IMR-90 (cell line): Measurements from ENCODE around the gene SAFB2. TPM values are rescaled to one million over a fixed set of nuclear protein-coding genes. Genes with fewer than 3 reads are reported as not detected.

Experiments used
- microRNA-seq, 2 experiments: library from miRNA; stranded (forward) in 1 of 2; unstranded in 1 of 2; fragments of 10-50 nt in 1 of 2; fragments of <30 nt in 1 of 2; gene quantifications in 1 of 2; microRNA quantifications in 1 of 2; one replicate each; pipeline versions ENCODE3 to v1.1.0; 2013 to 2020; ENCODE audit not compliant: insufficient read depth in 1 of 2, insufficient read length in 1 of 2, unreplicated experiment in 1 of 2
- polyA plus RNA-seq, 3 experiments: library from polyadenylated mRNA; depleted of rRNA; stranded (reverse); fragments of >200 nt; gene quantifications; 2 replicates each; pipeline ENCODE4 v1.2.3, GENCODE V29; 2012; ENCODE audit warnings: low replicate concordance in 1 of 3
- small RNA-seq, 5 experiments: library from RNA; depleted of rRNA; stranded (forward); fragments of <200 nt; gene quantifications; one replicate each; pipeline ENCODE3, GENCODE V24; 2012
- total RNA-seq: library from RNA; depleted of rRNA; stranded (reverse); fragments of >200 nt; gene quantifications from 2 replicates; pipeline ENCODE4 v1.2.3, GENCODE V29; 2012; rRNA removed

Gene SAFB2
- total and polyA plus RNA-seq, 2 of the 4 experiments (the other 2 are of a cell fraction) = 11.8 to 26.2 TPM

Small RNAs within 50 kb of the gene (microRNA-seq; reads per million reads assigned to microRNA genes)
- not detected for gene SNRPEP4 (ENCODE audit: insufficient read depth, insufficient read length)

Small RNAs within 50 kb of the gene (small RNA-seq; reads per million reads assigned to genes)
- 0 to 0.07 (median 0) reads per million in 5 experiments for gene SNRPEP4

Other genes starting within 250 kb of the SAFB2 start
- gene ZNRF4, start 167.4 kb downstream of the SAFB2 start, total RNA-seq = not detected in 2 replicates
- gene ZNRF4, start 167.4 kb downstream of the SAFB2 start, polyA plus RNA-seq (2012; rRNA removed) = not detected in 2 replicates
- not detected in 2 replicates for gene TINCR, start 54.8 kb downstream of the SAFB2 start, total RNA-seq
- gene TINCR, start 54.8 kb downstream of the SAFB2 start, polyA plus RNA-seq (2012; rRNA removed) = 0.03 and 0.05 TPM in 2 replicates
- 18.5 and 26.1 TPM in 2 replicates for gene SAFB, start 307 bp upstream of the SAFB2 start, total RNA-seq
- 36.6 and 41.2 TPM in 2 replicates for gene SAFB, start 307 bp upstream of the SAFB2 start, polyA plus RNA-seq (2012; rRNA removed)
- 14.5 and 15.8 TPM in 2 replicates for gene MICOS13, start 57.7 kb upstream of the SAFB2 start, total RNA-seq
- gene MICOS13, start 57.7 kb upstream of the SAFB2 start, polyA plus RNA-seq (2012; rRNA removed) = 48.9 and 80.2 TPM in 2 replicates
- 1.9 and 2.2 TPM in 2 replicates for gene HSD11B1L, start 58.3 kb upstream of the SAFB2 start, total RNA-seq
- 7.2 and 8.2 TPM in 2 replicates for gene HSD11B1L, start 58.3 kb upstream of the SAFB2 start, polyA plus RNA-seq (2012; rRNA removed)
- gene RPL36, start 67.5 kb upstream of the SAFB2 start, total RNA-seq = 232 and 251 TPM in 2 replicates
- gene RPL36, start 67.5 kb upstream of the SAFB2 start, polyA plus RNA-seq (2012; rRNA removed) = 757 and 1,037 TPM in 2 replicates
- 64.2 and 70.3 TPM in 2 replicates for gene LONP1, start 97.4 kb upstream of the SAFB2 start, total RNA-seq
- 90.9 and 93.2 TPM in 2 replicates for gene LONP1, start 97.4 kb upstream of the SAFB2 start, polyA plus RNA-seq (2012; rRNA removed)
- gene CATSPERD, start 97.9 kb upstream of the SAFB2 start, total RNA-seq = not detected in 2 replicates
- not detected in 2 replicates for gene CATSPERD, start 97.9 kb upstream of the SAFB2 start, polyA plus RNA-seq (2012; rRNA removed)
- gene PRR22, start 162.0 kb upstream of the SAFB2 start, total RNA-seq = 0.28 TPM in 1 of 2 replicates, not detected in the other
- gene PRR22, start 162.0 kb upstream of the SAFB2 start, polyA plus RNA-seq (2012; rRNA removed) = 0.92 and 1.6 TPM in 2 replicates
- gene DUS3L, start 168.4 kb upstream of the SAFB2 start, total RNA-seq = 12.4 and 14.2 TPM in 2 replicates
- gene DUS3L, start 168.4 kb upstream of the SAFB2 start, polyA plus RNA-seq (2012; rRNA removed) = 21.3 and 25.6 TPM in 2 replicates
- 0.18 TPM in 1 of 2 replicates, not detected in the other for gene NRTN, start 182.3 kb upstream of the SAFB2 start, total RNA-seq
- gene NRTN, start 182.3 kb upstream of the SAFB2 start, polyA plus RNA-seq (2012; rRNA removed) = 0.17 and 0.37 TPM in 2 replicates
- gene FUT6, start 216.9 kb upstream of the SAFB2 start, total RNA-seq = not detected in 2 replicates
- gene FUT6, start 216.9 kb upstream of the SAFB2 start, polyA plus RNA-seq (2012; rRNA removed) = not detected in 2 replicates
- not detected in 2 replicates for gene FUT3, start 228.7 kb upstream of the SAFB2 start, total RNA-seq
- gene FUT3, start 228.7 kb upstream of the SAFB2 start, polyA plus RNA-seq (2012; rRNA removed) = not detected in 2 replicates
- not detected in 2 replicates for gene FUT5, start 247.8 kb upstream of the SAFB2 start, total RNA-seq
- not detected in 2 replicates for gene FUT5, start 247.8 kb upstream of the SAFB2 start, polyA plus RNA-seq (2012; rRNA removed)